Activated CD4-positive, alpha-beta T cell treated with anti-CD3 and anti-CD28 coated beads, Interleukin-2, amount 10 ng/mL, durations not matched to agents 7 days and 5 days (primary cell): ENCODE data around the gene PRKN. TPM values are rescaled to one million over a fixed set of nuclear protein-coding genes. Genes with fewer than 3 reads are reported as not detected.
A peak's percentile ranks its signal among the peaks of the same experiment; 100 is the strongest.

Source experiments
- CTCF ChIA-PET: fragments of 350-600 bp; sonication (Branson Sonifier 250); formaldehyde crosslinking; loops from one replicate; lab custom pipeline; 2021; ENCODE audit warnings: antibody characterized with exemption; lab: Charles Lee
- POLR2A ChIA-PET: fragments of 350-600 bp; sonication (Branson Sonifier 250); formaldehyde crosslinking; loops from one replicate; lab custom pipeline; 2021; ENCODE audit warnings: antibody characterized with exemption; lab: Charles Lee
- DNase-seq: peaks from one replicate; pipeline ENCODE4 v3.0.0-alpha.2; 2020
- H3K27ac Mint-ChIP-seq: one replicate; pipeline ENCODE4 v1.8.0; 2021; ENCODE audit warnings: mild to moderate bottlenecking, moderate library complexity, mixed read lengths
- H3K27me3 Mint-ChIP-seq: one replicate; pipeline ENCODE4 v1.8.0; 2021; ENCODE audit warnings: mixed read lengths
- H3K36me3 Mint-ChIP-seq: one replicate; pipeline ENCODE4 v1.8.0; 2021; ENCODE audit warnings: low read depth, mixed read lengths
- H3K4me1 Mint-ChIP-seq: one replicate; pipeline ENCODE4 v1.8.0; 2021; ENCODE audit warnings: mixed read lengths
- H3K4me3 Mint-ChIP-seq: one replicate; pipeline ENCODE4 v1.8.0; 2021; ENCODE audit warnings: mild to moderate bottlenecking, moderate library complexity, mixed read lengths
- H3K9me3 Mint-ChIP-seq: one replicate; pipeline ENCODE4 v1.8.0; 2021; ENCODE audit warnings: mixed read lengths
- total RNA-seq, 2 experiments: library from RNA; stranded (reverse); gene quantifications; one replicate each; pipeline ENCODE4 v1.2.3, GENCODE V29; 2021

PRKN gene
- total RNA-seq, 2 experiments from 2014 or later: 0.77 to 0.94 TPM

DNA sequence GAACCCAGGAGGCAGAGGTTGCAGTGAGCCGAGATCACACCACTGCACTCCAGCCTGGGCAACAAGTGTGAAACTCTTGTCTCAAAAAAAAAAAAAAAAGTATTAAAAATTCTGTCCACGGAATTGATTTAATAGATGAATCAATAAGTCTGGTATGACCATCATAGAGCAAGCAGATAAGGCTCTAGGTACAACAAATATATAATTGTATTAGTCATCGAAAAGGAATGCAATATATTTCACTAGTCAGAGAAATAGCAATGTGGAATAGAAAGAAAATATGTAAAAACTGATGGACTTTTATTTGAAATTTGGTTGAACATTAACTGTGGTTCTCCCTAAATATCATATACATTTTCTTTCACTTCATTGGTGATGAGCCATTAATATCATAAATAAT is 976.9 kb downstream of the PRKN start:
- ChIA-PET CTCF (no interaction called here), POLR2A (no interaction called here)
- Mint-ChIP-seq H3K36me3 (no peaks in the 10 kb centered on the region), H3K27me3 (no peaks in the 10 kb centered on the region), H3K27ac (no peak overlapping the region), H3K4me3 (no peak overlapping the region), H3K9me3 (no peaks in the 10 kb centered on the region), H3K4me1 (peaks cover 3% of the 10 kb centered on the region)
- DNase-seq: no peak

DNA sequence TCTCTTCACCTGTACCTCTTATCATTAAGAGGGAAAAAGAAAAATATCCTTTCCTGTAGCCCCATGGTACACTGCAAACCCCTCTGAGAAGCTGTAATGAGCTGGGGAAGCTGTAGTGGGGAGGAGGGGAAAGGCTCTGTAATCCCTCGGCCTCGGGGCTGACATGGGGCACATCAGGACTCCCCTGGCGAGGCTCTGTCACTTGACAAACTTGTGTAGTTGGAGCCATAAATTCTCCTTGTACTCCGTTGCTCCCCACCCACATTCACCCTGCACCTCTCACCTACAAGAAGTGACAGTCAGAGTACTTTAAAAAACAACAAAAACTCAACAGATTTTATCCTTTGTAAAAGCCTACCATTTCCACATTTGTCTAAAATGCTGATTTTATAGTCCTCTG is 978.0 kb downstream of the PRKN start:
- H3K9me3 Mint-ChIP-seq: no peaks in the 10 kb centered on the region
- ChIA-PET CTCF (interaction anchor here (1.3 kb wide), 1 partner anchor 332 kb away, joined by 3 read pairs; no protein-coding TSS in a partner anchor), POLR2A (no interaction called here)
- H3K36me3 Mint-ChIP-seq: no peaks in the 10 kb centered on the region
- no peak for DNase-seq
- peaks cover 3% of the 10 kb centered on the region for H3K4me1 Mint-ChIP-seq
- no peaks in the 10 kb centered on the region for H3K27me3 Mint-ChIP-seq
- no peak overlapping the region for H3K4me3 Mint-ChIP-seq
- no peak overlapping the region for H3K27ac Mint-ChIP-seq

- ChIA-PET POLR2A (no interaction called here), CTCF (interaction anchor here (1.3 kb wide), 2 partner anchors 15 to 331 kb away, joined by 3 to 6 read pairs; no protein-coding TSS in a partner anchor)
- Mint-ChIP-seq H3K4me3 (no peak overlapping the region), H3K4me1 (peaks cover 3% of the 10 kb centered on the region), H3K27me3 (no peaks in the 10 kb centered on the region), H3K27ac (no peak overlapping the region), H3K36me3 (no peaks in the 10 kb centered on the region), H3K9me3 (no peaks in the 10 kb centered on the region)
- DNase-seq: peak; percentile 21
Measured at GRCh38 chr6:161748535-161749416, 978.8 kb downstream of the PRKN start.

DNA sequence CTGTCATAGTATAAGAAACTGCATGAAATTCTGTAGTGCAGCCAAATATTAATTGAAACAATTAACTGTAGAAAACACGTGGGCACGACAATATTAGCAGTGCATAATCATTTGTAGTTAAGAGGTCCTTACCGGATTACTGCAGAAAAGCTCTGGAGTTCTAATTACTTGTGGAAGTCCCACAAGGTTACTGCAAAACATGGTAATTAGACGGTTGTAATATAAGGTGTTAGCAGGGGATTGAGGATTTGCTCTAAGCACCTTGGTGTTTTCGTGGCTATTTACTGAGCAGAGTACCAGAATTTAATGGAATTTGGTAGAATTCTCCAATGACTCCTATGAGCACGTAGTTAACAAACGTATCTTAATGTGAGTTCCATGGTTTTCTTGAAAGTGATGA is 980.1 kb downstream of the PRKN start:
- Mint-ChIP-seq H3K4me3 (no peak overlapping the region), H3K27ac (no peak overlapping the region), H3K27me3 (no peaks in the 10 kb centered on the region), H3K4me1 (peaks cover 3% of the 10 kb centered on the region), H3K9me3 (no peaks in the 10 kb centered on the region), H3K36me3 (no peaks in the 10 kb centered on the region)
- POLR2A ChIA-PET: no interaction called here
- CTCF ChIA-PET: interaction anchor here (1.3 kb wide), 1 partner anchor 17 kb away, joined by 6 read pairs; no protein-coding TSS in a partner anchor
- DNase-seq: no peak

- H3K9me3 Mint-ChIP-seq: peaks cover 3% of the 10 kb centered on the region
- no peak for DNase-seq
- peaks cover 3% of the 10 kb centered on the region for H3K4me1 Mint-ChIP-seq
- H3K36me3 Mint-ChIP-seq: no peaks in the 10 kb centered on the region
- no peak overlapping the region for H3K27ac Mint-ChIP-seq
- no peak overlapping the region for H3K4me3 Mint-ChIP-seq
- ChIA-PET POLR2A (no interaction called here), CTCF (no interaction called here)
- H3K27me3 Mint-ChIP-seq: no peaks in the 10 kb centered on the region
Measured at GRCh38 chr6:161745594-161746141, 981.9 kb downstream of the PRKN start.

DNA sequence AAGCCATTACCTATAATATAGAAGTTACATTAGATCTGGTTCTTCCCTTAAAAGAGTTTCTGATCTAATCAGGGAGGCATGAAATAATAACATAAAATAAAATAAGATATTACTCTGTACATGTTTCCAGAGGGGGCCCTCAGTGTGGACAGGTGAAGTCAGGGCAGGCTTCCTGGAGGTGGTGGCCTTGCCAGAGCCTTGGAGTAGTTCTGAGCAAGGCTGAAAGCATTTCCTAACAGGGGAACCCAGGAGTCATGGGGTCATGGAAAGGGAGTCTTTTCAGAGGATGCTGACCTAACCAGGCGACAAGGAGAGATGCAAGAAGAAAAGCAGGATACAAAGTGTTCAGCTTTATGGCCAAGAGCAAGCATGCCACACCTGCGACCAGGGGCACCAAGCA is 982.4 kb downstream of the PRKN start:
- no peak overlapping the region for H3K4me3 Mint-ChIP-seq
- peaks cover 3% of the 10 kb centered on the region for H3K4me1 Mint-ChIP-seq
- no peaks in the 10 kb centered on the region for H3K27me3 Mint-ChIP-seq
- DNase-seq: no peak
- H3K9me3 Mint-ChIP-seq: peaks cover 3% of the 10 kb centered on the region
- H3K27ac Mint-ChIP-seq: no peak overlapping the region
- ChIA-PET POLR2A (no interaction called here), CTCF (no interaction called here)
- no peaks in the 10 kb centered on the region for H3K36me3 Mint-ChIP-seq

- CTCF ChIA-PET: no interaction called here
- no peak for DNase-seq
- Mint-ChIP-seq H3K4me3 (no peak overlapping the region), H3K9me3 (peaks cover 3% of the 10 kb centered on the region), H3K27ac (no peak overlapping the region), H3K4me1 (peaks cover 3% of the 10 kb centered on the region), H3K36me3 (no peaks in the 10 kb centered on the region), H3K27me3 (no peaks in the 10 kb centered on the region)
- POLR2A ChIA-PET: no interaction called here
Measured at GRCh38 chr6:161744211-161745067, 983.1 kb downstream of the PRKN start.

DNA sequence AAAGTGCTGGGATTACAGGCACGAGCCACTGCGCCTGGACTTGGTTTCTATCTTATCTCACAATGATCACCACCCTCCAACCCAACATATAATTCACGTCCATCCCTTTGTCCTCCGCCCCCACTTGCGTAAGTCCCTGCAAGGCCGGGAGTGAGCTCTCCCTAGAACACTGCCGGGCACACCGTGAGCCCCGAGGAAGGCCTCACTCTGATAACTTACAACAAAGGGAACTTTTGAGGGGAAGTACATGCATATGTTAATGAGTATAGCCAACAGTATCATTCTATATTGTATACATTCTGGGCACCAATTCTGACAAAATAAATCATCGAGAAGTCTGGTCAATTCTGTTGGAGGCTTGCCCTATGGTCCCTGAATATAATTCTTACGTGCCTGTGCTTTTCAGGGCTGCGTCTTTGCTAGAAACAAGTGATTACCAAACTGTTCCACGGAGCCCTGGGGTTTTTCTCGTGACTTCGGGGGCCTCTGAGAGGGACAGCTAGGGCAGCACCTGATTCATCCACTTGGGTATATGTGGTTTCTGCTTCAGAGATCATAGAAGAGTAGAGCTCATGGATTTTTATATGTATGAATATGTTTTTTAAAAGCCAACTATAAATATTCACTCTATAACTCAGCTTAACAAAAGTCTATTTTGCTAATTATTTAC is 983.9 kb downstream of the PRKN start:
- Mint-ChIP-seq H3K4me3 (no peak overlapping the region), H3K27me3 (no peaks in the 10 kb centered on the region), H3K4me1 (peaks cover under 1% of the 10 kb centered on the region), H3K36me3 (no peaks in the 10 kb centered on the region), H3K27ac (no peak overlapping the region), H3K9me3 (peaks cover 3% of the 10 kb centered on the region)
- ChIA-PET CTCF (no interaction called here), POLR2A (no interaction called here)
- no peak for DNase-seq

DNA sequence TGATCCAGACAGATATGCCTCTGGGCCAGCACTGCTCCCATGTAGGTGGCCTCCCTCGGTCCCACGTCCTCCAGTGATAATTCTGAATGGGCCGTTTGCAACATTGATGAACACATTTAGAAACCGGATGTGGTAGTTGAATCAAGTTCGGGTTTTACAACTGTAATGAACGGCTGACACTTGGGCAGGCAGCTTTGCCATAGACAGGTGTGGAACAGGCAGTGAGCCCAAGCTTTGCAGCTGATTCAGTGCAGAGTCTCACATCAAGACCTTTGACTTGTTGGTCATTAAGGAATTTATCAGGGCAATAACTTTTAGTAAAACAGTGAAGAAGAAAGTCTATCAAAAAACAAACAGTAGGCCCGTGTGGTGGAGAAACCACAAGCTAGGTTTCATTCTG is 987.1 kb downstream of the PRKN start:
- Mint-ChIP-seq H3K4me3 (no peak overlapping the region), H3K4me1 (no peaks in the 10 kb centered on the region), H3K36me3 (no peaks in the 10 kb centered on the region), H3K27me3 (no peaks in the 10 kb centered on the region), H3K27ac (no peak overlapping the region), H3K9me3 (peaks cover 3% of the 10 kb centered on the region)
- DNase-seq: no peak
- POLR2A ChIA-PET: interaction anchor here (0.6 kb wide), 1 partner anchor 305 kb away, joined by 3 read pairs; no protein-coding TSS in a partner anchor
- CTCF ChIA-PET: no interaction called here

GRCh38 chr6:161736781-161737292 is 990.7 kb downstream of the PRKN start:
- Mint-ChIP-seq H3K4me1 (no peaks in the 10 kb centered on the region), H3K9me3 (peaks cover 3% of the 10 kb centered on the region), H3K27ac (no peak overlapping the region), H3K27me3 (no peaks in the 10 kb centered on the region), H3K36me3 (no peaks in the 10 kb centered on the region), H3K4me3 (no peak overlapping the region)
- no peak for DNase-seq
- ChIA-PET POLR2A (no interaction called here), CTCF (no interaction called here)

- Mint-ChIP-seq H3K9me3 (peaks cover 3% of the 10 kb centered on the region), H3K27me3 (no peaks in the 10 kb centered on the region), H3K27ac (no peak overlapping the region), H3K4me3 (no peak overlapping the region), H3K36me3 (no peaks in the 10 kb centered on the region), H3K4me1 (no peaks in the 10 kb centered on the region)
- no peak for DNase-seq
- ChIA-PET CTCF (no interaction called here), POLR2A (no interaction called here)
Measured at GRCh38 chr6:161736326-161736725, 991.2 kb downstream of the PRKN start.

DNA sequence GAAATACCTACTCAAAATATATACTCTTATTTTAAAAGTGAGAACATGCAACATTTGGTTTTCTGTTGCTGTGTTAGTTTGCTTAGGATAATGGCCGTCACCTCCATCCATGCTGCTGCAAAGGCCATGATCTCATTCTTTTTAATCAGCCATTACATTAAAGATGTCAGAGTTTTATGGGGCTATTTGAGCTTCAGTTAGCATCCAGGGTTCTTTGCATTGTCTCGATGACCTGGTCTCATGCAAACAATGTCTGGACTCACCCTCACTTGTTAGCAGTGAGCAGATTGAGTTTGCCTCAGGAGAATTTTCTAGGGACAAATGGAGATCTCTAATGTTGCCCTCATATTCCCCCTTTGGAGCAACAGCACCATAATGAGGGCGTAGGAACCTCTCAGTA is 995.0 kb downstream of the PRKN start:
- H3K27me3 Mint-ChIP-seq: no peaks in the 10 kb centered on the region
- H3K4me1 Mint-ChIP-seq: no peaks in the 10 kb centered on the region
- DNase-seq: no peak
- H3K9me3 Mint-ChIP-seq: peaks cover 7% of the 10 kb centered on the region
- no peaks in the 10 kb centered on the region for H3K36me3 Mint-ChIP-seq
- POLR2A ChIA-PET: no interaction called here
- no peak overlapping the region for H3K27ac Mint-ChIP-seq
- CTCF ChIA-PET: no interaction called here
- no peak overlapping the region for H3K4me3 Mint-ChIP-seq
